ENCODE data around the gene SP140L.
"Not testable (repeated sequence)": the region's sequence is repeated elsewhere in the genome, so short reads cannot be mapped to it uniquely, and the experiment has no call there.

Gene SP140L

DNA sequence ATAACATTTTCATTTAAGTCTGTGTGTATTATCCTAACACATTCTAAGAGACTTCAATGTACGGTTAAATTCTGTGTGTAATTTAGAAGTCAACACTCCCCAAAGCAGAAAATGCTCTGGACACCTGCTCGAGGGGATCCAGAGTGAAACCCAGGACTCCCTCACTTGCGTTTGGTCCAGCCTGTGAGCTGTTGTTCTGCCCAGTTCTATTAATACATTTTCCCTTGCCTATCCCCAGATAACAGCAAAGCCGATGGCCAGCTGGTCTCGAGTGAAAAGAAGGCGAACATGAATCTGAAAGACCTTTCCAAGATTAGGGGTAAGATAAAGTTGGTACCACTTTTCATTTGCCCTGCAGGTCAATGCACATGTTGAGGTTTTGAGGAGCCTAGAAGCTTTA is 58.0 kb downstream of the SP140L start:
- DNase-seq, result no peak

DNA sequence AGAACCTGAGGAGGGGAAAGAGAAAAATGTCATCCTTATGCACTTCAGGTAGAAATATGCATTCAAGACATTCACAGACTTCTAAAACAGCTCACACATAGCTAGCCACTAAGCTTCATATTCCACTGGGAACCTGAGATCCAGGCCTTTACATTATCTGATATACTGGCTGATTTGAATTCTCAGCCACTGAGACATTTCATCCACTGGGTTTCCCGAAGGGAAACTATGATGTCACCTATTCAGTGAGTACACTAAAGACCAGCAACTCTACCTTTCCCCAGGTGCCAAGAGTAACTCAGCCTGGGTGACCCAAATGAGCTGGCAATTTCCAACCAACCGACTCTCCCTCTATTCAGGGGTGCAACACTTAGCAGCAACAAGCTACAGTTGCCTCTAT is 67.3 kb downstream of the SP140L start:
- DNase-seq, result no peak

DNA sequence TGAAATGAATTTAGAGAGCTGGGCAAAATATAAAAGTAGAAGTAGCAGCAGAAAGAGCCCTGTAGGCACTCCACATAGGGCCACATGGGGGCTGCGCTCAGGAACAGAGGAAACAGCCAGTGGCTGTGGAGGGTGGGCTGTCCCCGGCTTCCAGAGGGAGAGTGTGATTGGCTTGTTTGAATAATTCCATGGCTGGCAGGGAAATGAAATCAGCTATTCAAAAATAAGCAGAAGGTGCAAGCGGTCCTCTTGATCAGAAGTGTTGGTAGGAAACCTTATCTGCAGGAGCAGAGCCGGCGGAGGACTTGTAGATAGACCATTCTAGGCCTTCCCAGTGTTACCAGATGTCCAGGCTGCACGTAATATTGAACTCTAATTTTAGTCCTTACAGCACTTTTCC is 71.7 kb downstream of the SP140L start:
- not testable (repeated sequence) for DNase-seq

DNA sequence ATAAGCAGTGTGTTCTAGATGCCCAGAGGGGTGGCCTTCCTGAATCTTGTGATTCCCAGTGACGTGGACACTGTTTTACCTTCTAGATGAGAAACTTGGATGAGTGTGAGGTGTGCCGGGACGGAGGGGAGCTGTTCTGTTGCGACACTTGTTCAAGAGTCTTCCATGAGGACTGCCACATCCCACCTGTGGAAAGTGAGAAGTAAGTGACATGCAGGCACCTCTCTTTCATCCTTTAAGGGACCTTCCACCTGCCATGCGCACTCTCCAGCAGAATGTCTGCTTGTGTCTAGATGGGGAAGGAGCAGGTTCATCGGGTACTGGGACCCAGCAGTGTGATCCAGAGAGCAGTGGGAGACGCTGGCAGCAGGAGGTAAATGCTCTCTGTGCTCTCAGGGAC is 73.0 kb downstream of the SP140L start:
- DNase-seq, result no peak

DNA sequence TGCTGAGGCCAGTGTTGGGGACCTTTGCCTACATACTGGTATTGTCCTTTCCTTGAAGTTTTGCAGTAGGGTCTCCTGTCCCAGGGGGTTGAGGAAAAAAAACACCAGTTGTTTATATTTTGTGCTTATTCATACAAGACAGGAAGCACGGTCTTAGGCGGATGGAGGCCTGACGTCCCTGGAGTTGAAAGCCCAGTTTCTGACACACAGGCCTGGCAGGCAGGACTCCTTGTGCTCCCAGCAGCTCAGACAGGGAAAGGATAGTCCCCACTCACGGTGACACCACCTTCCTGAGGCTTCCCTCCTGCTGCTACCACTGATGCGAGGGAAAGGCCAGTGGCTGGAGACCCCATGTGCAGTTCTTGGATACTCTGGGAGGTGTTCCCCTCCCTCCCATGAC is 73.5 kb downstream of the SP140L start:
- DNase-seq, result no peak

DNA sequence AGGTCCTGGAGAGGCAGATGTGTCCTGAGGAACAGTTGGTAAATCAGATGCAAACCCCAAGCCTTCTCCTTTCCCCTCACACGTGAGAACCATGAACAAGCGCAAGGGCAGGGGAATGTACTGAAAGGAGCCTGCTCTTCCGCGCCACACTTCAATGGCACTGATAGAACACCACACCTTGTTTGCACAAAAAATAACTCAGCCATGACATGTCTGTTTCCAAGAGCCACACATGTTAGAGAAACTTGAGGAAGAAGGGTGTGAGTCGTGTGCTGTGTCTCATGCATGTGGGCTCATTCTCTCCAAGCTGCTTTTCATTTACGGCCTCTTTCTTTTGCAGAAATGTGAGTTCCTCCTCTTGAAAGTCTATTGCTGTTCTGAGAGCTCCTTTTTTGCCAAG is 74.0 kb downstream of the SP140L start:
- DNase-seq, result not testable (repeated sequence)

DNA sequence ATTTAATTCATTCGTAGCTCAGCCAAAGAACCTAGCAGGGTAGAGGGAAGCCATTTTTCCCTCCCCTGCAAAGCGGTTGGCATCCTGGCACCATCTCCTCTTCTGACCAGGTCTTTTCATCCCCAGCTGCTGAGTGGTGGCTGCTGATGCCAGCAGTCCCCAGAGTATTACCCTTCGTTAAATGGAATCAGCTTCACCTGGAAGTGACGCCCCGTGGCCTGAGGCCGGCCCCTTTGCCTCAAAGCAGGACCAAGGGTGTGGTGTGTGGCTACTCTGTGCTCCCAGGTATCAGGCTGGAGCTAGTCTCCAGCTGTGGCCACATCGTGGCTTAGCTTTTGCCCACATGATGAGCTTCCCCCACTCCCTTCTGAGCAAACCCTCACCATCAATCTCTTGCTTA is 76.8 kb downstream of the SP140L start:
- DNase-seq, result no peak

DNA sequence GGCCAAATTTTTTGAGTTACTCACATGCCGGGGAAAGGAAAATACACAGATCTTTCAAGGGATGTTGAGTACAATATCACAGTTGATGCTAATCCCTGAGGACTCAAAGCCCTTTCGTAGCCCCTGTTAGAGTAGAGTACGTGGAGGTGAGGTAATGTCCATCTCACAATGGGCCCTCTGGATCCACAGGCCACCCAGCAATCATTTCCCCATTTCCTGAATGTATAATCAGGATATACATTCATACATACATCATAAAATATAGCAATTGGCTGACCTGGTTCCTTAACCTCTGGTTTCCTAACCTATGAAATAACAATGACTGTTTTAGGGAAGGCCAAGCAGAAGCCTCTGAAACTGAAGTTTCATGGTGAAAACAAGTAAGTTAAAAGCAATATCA is 78.8 kb downstream of the SP140L start:
- no peak for DNase-seq

DNA sequence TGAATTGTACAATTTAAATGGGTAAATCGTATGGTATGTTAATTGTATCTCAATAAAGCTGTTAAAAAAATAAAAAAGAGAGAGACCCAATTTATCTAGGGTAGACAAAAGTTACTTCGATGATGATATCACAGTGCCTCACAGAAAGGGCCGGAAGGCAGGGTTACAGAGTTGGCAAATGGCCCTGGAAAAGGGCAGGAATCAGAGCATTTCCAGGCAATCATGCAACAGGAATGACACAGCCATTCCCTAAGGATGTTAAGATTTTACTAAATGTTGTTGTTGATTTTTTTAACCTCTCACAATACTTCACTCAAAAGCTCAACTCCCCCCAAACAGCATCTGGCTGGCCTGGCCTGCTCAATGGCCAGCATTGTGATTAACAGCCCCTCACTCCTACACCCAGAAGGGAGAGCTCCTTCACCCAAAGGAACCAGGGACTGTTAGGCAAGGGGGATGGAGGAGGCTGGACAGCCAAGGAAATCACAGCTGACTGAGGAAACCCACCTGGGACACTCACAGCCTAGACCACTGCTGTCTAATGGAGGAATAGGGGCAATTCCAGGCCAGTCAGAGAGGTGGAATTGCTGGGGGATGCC is 81.3 kb downstream of the SP140L start:
- no peak for DNase-seq

DNA sequence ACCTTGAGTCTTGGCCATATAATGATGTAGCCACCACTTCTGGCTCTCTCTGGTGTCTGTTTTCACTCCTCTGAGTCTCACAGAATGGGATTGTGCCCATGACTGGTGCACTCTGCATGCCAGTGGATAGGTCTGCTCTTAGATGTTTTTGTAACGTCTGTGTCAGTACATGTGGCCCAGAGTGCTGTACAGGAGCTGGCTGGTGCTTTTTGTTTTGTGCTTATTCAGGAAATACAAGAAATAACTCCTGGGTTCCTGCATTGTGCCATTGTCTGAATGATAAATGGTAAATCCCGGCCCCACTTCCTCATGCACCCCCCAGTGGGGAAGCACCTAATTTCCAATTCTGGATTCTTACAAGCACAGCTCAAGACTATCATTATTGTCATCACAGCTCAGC is 82.3 kb downstream of the SP140L start:
- peak in 1 of 6 experiments; percentile 8 for DNase-seq

DNA sequence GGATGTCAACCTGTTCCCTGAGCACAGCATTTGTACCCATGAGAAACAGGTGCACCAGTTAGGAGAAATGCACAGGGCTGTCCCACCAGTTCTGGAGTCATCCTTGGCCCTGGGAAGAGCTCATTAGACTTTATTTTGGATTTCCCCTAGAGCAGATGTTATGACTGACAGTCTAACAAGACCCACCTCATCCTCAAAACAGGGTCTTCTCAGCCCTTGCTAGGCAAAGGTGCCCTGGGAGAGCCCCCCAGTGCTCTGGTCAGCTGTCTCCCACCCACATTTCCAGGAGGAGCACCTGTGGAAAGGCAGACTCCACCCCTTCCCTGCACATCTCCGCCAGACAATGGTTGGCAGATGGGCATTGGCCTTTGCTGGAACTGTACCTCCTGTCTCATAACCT is 83.3 kb downstream of the SP140L start:
- no peak for DNase-seq

DNA sequence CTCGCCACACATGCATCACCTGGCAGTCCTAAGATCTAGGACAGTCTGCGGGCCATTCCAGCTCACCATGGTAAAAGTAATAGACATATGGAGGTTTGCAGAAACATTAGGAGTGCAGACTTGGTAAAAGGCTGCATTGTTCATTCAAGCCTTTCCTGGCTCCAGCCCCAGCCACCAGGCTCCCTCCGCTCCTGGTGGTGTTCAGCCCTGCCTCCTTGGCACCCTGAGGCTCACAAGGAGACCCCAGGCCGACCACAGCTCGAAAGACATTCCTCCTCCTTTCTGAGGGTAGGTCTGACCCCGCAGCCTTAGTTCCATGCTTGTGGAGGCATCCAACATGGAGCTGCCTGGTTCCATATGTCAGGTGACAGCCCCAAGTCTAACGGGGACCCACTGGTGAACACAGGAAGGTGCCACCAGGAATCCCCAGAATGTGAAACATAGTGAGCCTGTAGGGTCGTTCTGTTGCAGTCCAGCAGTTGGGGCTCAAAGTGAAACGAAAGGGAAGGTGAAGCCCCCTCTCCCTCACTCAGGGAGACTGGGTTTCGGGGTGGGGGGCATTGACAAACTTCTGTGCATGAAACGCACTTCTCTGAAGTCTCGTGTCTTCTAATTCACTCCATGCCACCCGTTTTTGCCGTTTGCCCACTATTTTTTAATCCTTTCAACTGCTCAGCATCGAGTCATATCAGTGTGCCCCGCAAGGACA is 84.0 kb downstream of the SP140L start:
- peak in 1 of 6 experiments; percentile 57 for DNase-seq

DNA sequence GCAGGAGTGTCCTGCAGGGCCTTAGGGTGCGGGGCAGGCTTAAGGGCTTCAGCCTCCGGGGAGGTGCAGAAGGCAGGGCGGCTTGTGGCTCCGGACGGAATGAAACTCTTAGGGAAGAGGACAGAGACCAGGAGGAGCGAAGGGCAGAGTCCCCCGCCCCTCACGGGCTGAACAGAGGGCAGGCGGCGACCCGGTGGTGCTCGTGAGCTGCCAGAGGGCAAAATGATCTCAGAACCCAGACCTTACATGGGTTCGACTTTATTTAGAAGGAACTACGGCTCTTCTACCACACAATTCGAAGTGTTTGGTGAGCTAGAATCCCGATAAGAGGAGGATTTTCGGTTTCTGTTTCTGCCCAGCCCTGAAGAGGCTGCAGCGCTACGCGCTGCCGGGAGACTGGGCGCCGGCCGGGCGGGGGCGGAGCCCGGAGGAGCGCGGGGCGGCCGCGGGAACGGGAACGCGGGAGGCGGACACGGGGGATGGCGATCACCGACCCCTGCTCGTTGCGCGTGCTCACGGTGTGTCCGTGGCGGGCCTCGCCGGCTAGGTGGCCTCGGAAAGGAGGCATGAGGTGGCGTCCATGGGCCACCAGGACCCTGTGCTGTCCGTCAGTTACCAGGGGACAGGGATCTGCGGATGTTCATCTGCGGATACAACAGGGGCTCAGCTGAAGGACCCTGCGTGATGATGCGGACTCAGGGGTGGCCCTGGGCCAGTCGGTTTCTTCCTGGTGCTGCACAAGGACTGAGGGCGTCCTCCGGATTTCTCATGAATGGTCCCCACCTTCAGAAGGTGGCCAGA is 84.8 kb downstream of the SP140L start:
- DNase-seq, result peak; percentile 39 to 61 (median 52)

DNA sequence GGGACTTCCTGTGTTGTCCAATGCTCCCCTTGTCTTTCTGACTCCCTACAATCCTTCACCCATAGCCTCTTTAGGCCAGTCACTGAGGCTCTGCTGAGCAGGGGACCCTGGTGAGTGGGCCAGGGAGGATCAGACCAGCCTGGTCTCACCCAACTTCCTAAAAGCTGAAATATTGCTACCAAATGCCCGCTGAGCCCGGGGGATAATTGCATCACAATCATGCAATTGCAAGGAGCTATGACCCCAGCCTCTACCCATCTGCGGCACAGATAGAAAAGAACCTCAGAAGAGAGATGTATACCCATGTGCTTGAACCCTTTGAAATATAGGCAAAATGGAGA is 85.3 kb downstream of the SP140L start:
- DNase-seq, result no peak

DNA sequence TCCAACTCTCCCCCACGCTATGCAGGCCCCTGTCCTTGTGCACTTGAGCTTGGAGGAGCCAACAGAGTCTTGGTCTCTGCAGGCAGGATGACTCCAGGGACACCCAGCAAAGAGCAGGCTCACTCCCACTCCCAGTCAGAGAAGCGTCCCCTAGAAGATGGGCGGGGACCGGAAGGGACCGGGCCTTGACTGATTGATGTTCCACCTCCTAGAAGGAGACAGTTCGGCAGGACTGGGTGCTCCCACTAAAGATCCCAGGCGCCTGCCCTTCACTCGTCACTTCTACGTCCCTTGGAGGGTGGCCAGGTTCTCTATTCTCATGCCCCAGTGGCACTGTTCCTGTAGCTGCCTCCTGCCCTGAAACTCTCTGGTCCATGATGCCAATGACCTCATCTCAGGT is 85.9 kb downstream of the SP140L start:
- no peak for DNase-seq

DNA sequence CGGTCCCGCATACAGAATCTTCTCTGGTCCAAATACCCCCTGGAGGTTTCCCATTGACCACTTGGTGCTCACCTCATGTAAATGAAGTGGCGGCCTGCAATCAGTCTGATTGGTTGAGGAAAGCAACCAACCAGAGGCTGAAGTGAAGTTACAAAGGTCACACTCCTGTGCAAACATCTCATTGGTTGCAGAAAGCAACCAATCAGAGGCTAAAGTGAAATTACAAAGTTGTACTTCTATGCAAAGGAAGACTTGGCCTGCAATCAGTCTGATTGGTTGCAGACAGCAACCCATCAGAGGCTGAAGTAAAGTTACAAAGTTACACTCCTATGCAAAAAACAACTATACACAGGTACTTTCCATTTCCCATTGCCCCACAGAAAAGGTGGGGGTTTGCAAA is 86.5 kb downstream of the SP140L start:
- peak in 2 of 6 experiments; percentile 9 to 17 for DNase-seq

DNA sequence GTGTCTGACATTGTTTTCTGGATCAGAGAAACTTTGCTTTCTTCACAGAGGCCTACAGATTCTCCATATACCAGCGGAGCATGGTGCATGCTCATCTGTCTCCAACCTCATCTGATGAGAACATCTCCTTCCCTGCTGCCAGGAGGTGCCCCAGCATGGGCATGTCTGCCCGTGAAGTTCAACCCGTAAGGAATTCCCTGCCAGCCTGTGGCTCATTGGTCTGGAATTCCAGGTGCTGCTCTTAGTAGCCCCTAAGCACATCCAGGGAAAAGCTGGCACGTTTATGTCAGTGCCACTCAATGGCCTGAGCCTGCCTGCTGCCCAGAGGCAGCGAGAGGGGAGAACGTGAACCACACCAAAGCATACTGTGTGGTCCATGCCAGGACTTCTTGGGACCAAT is 87.3 kb downstream of the SP140L start:
- no peak for DNase-seq

DNA sequence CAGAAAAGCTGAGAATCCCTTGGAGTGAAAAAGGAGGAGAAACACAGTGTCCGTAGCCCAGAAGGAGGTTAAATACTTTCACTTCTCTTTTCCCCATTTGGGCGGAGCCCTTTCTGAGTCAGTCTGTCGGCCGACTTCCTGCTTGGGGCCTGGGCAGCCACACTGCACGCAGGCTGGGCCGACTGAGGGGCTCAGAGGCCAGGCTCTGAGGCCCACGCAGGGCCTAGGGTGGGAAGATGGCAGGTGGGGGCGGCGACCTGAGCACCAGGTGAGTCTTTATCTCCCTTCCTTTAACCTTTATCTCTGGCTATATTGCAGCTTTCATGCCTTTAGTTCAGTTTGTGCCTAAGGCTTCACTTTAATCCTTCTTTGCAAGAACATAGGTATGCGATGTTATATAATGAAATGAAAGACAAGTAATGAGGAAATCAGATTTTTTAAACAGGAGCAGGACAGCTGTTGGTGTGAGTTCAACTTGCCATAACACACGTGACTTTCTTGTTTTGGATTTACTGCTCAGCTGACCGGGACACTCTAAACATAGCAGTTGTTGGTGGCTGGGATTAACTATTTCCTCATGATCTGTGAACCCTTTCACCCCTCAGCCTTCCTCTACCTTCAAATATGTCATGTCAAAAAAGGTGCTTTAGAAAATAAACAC is 89.2 kb downstream of the SP140L start, which contains the start of gene SP100:
SP100 (plus strand) TSS at position 141 of the 661 bp plus-strand sequence; CDS start at position 237, 96 bp downstream.
- DNase-seq, result peak; percentile 54 to 77 (median 66)

DNA sequence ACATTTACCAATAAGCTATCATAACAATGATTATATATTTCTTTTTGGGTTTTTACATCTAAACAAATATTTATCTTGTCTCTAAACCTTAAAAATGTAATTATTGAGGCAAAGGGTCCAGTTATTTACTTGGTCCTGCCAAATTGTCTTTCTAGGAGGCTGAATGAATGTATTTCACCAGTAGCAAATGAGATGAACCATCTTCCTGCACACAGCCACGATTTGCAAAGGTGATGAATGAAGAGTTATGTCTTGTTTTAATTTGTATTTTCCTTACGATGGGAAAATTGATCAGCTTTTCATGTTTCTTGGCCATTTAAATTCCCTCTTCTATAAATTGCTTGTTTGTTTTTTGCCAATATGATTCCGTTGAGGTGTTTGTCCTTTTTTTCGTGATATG is 90.4 kb downstream of the SP140L start:
- no peak for DNase-seq

DNA sequence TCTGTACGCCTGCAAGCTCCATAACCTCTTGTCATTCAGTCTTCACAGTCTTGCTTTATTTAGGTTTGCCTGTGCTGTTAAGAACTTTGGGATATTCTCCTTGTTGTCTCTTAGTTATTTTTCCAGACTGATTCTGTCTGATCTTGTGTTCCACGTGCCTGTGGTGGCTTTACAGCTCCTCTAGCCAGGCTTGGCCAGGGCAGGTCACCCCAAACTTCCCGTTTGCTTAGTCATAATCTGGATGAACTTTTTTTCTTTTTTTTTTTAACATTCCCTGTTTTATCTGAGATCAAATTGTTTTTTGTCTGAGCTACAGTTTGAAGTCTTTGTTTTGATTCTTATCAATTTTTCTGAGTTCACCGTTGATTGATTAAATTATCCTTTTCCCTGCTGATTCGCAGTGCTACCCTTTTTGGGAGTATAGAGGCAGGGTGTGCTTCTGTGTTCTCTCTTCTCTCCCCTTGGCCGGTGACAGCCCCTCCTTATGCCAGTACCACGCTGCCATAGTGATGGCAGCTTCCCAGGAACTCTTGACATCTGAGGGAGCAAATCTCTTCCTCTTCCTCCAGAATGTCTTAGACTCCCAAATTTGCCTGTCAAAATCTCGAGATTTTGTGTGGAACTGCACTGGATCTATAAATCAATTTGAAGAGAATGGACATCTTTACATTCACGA is 91.5 kb downstream of the SP140L start:
- no peak for DNase-seq

DNA sequence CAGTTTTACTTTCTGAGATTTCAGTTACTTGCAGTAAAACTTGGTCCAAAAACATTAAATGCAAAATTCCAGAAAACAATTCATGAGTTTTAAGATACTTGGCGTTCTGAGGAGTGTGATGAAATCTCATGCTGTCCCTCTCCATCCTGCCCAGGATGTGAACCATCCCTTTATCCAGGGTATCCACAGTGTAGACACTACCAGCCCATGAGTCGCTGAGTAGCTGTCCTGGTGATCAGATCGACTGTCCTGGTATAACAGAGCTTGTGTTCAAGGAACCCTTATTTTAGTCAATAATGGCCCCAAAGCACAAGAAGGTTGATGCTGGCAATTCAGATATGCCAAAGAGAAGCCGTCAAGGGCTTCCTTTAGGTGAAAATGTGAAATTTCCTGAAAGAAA is 92.2 kb downstream of the SP140L start:
- no peak for DNase-seq

DNA sequence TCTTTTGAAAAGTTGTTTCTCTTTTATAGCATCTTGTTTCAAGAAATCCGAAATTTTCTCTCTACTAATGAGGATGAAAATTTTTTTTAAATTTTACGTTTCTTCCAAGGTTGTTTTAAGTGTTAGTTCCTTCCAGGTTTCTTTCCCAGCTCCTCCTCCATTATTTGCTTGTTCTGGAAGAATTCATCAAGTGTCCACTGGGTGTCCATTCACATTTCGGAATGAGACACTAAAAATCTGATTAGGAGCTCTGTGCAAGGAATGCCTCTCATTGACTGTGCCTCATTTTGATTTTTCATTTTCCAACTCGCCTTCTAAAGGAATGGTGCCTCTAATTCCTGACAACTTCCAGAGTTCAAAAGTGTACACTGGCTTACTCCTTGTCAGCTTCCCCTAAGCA is 95.2 kb downstream of the SP140L start:
- no peak for DNase-seq

All from stimulated activated naive CD4-positive, alpha-beta T cell (primary cell).